OCI-LY3 (cell line): ENCODE results near the gene ACAD9.

Experiments used
- EZH2phosphoT487 ChIP-seq: fragments of 200-600 bp; shearing (Covaris generic); IDR thresholded peaks from 2 replicates; pipeline ENCODE4 v1.6.1; 2018; ENCODE audit warnings: antibody characterized with exemption, mixed run types, low read depth
- TF ChIP-seq, protein P1 (sequence below): fragments of 200-600, 300-600 bp; sonication (generic); IDR thresholded peaks from 2 replicates; pipeline ENCODE4 v1.5.1; 2014; ENCODE audit warnings: antibody characterized with exemption, low read length, low read depth

DNA sequence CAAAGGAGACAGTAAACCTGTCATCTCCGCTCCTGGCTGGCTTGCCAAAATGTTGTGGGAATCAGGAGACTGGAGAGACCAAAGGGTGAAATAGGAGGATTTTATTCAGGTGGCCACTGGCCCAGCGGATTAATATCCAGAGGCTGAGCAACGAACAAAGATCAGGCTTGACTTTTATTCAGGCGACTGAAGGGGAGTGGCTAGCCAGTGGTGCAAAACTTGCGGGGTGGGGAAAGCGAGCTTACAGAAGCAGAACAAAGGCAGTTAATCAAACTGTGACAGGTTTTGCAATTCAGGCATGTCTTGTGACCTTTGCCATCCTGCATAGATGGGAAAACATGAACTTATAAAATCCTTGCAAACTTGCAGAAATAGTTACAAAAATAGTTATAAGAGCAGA, 19.8 kb upstream of the ACAD9 start:
- TF ChIP-seq, protein P1, sequence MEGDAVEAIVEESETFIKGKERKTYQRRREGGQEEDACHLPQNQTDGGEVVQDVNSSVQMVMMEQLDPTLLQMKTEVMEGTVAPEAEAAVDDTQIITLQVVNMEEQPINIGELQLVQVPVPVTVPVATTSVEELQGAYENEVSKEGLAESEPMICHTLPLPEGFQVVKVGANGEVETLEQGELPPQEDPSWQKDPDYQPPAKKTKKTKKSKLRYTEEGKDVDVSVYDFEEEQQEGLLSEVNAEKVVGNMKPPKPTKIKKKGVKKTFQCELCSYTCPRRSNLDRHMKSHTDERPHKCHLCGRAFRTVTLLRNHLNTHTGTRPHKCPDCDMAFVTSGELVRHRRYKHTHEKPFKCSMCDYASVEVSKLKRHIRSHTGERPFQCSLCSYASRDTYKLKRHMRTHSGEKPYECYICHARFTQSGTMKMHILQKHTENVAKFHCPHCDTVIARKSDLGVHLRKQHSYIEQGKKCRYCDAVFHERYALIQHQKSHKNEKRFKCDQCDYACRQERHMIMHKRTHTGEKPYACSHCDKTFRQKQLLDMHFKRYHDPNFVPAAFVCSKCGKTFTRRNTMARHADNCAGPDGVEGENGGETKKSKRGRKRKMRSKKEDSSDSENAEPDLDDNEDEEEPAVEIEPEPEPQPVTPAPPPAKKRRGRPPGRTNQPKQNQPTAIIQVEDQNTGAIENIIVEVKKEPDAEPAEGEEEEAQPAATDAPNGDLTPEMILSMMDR = no peak
- TF ChIP-seq EZH2phosphoT487 = no peak
